Activated naive CD8-positive, alpha-beta T cell treated with anti-CD3 and anti-CD28 coated beads, Interleukin-2, amount 50 U/mL, for 24 hours (primary cell): Measurements from ENCODE around the gene CEP63.
A peak's percentile ranks its signal among the peaks of the same experiment; 100 is the strongest.

ENCODE experiments used
- ATAC-seq: fragments of 150-1000 bp; cut with Tn5 transposase; one replicate; pipeline ENCODE4 v1.10.0; 2021
- DNase-seq: peaks from one replicate; pipeline ENCODE4 v3.0.0; 2021
- H3K27ac Mint-ChIP-seq: one replicate; pipeline ENCODE4 v1.8.0; 2021; ENCODE audit warnings: mild to moderate bottlenecking, mixed read lengths
- H3K27me3 Mint-ChIP-seq: one replicate; pipeline ENCODE4 v1.8.0; 2021; ENCODE audit warnings: mixed read lengths
- H3K36me3 Mint-ChIP-seq: one replicate; pipeline ENCODE4 v1.8.0; 2021; ENCODE audit warnings: low read depth, mixed read lengths
- H3K4me1 Mint-ChIP-seq: one replicate; pipeline ENCODE4 v1.8.0; 2021; ENCODE audit warnings: mixed read lengths
- H3K4me3 Mint-ChIP-seq: one replicate; pipeline ENCODE4 v1.8.0; 2021; ENCODE audit warnings: mild to moderate bottlenecking, moderate library complexity, mixed read lengths
- H3K9me3 Mint-ChIP-seq: one replicate; pipeline ENCODE4 v1.8.0; 2021; ENCODE audit warnings: mixed read lengths

Gene CEP63

DNA sequence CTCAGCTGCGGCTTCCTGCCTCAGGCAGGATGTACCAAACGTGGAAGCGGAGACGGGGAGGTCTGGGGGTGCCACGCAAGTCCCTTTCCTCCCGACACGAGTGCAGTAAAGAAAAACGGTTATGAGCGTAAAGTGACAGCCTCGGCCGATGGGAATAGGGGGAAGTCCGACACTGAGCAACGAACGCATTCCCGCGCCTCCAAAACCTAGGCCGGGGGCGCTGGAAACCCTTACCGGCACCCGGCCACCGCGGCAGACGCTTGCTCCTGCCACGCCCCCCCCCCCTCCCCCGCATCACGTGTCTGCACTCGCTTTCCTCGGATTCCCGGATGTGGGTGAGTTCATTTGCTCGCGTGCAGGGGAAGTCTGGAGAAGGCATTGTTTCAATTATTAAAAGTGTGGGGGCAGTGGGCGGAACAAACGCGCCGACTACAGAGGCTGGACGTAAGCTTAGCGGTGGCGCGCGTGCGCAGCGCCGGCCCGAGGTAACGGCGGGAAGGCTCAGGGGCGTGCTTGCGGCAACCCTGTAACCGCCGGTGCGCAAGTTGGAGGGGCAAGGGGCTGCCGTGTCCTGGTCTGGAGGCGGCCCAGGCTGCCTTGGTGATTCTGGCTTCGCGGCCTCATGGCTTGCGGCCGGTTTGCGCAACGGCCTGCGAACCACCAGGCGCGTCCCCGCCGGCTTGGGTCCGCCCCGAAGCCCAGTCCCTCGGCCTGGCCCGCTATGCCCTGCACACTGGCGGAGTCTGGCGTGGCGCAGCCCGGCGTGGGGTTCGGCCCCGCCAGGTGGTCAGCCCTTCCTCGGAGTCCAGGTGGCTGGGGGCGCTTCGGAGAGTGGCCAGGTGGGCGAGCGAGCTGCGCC is at the start of gene CEP63, which contains the start of gene ANAPC13:
Gene CEP63 (plus strand): TSS at position 340 of the 859 bp plus-strand sequence. CDS start 9,264 bp downstream, outside the sequence.
Gene ANAPC13 (minus strand): TSS at position 268 of the 859 bp plus-strand sequence. CDS start 3,081 bp downstream, outside the sequence.
- DNase-seq (peak; percentile 89), ATAC-seq (peak; percentile 85)
- Mint-ChIP-seq H3K27ac (peak within 1 kb of the TSS; percentile 97), H3K36me3 (peaks cover 22% of the 10 kb centered on the region), H3K4me1 (peaks cover 48% of the 10 kb centered on the region), H3K4me3 (peak within 1 kb of the TSS; percentile 94), H3K27me3 (no peaks in the 10 kb centered on the region), H3K9me3 (no peaks in the 10 kb centered on the region)

DNA sequence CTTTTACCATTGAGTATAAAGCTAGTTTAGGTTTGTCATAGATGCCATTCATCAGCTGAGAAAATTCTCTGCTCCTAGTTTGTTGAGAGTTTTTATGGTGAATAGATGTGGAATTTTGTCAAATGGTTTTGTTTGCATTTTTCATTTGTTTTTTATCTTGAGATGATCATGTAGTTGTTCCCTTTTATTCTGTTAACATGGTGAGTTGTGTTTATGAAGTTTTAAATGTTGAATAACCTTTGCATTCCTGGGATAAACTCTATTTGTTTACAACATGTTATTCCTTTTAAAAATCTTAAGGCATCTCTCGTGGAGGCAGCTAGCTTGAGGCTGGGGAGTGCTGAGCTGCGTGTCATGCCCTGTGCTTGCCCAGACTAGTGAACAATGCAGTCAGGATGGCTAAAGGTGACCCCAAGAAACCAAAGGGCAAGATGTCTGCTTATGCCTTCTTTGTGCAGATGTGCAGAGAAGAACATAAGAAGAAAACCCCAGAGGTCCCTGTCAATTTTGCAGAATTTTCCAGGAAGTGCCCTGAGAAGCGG is 48.6 kb upstream of the CEP63 start:
- no peak overlapping the region for H3K27ac Mint-ChIP-seq

DNA sequence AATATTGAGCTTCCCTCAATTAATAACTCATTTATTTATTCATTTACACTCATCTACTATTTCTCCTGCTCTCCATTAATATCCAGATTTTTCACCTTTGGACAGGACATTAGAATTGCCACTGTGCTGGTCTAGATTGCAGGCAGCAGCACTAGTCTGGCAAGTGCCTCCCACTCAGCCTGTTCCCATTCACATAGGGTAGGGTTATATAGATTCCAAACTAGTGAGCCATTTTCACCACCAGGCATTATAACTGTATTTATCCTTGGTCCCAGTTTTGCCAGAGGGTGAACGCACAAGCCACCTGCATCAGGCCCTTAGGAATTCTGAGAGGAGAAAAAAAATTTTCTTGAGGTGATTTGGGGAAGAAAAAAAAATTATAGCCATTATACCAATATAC is 44.5 kb upstream of the CEP63 start:
- ATAC-seq (no peak), DNase-seq (no peak)
- H3K27ac Mint-ChIP-seq = no peak overlapping the region
- H3K4me1 Mint-ChIP-seq = no peaks in the 10 kb centered on the region
- no peak overlapping the region for H3K4me3 Mint-ChIP-seq
- H3K27me3 Mint-ChIP-seq = peaks cover 18% of the 10 kb centered on the region
- no peaks in the 10 kb centered on the region for H3K36me3 Mint-ChIP-seq
- H3K9me3 Mint-ChIP-seq = peaks cover 8% of the 10 kb centered on the region

More for the DNA sequence above, 48.6 kb upstream of the CEP63 start:
- DNase-seq (no peak), ATAC-seq (no peak)
- no peaks in the 10 kb centered on the region for H3K9me3 Mint-ChIP-seq
- no peaks in the 10 kb centered on the region for H3K36me3 Mint-ChIP-seq
- no peak overlapping the region for H3K4me3 Mint-ChIP-seq
- peaks cover 13% of the 10 kb centered on the region for H3K27me3 Mint-ChIP-seq
- no peaks in the 10 kb centered on the region for H3K4me1 Mint-ChIP-seq

DNA sequence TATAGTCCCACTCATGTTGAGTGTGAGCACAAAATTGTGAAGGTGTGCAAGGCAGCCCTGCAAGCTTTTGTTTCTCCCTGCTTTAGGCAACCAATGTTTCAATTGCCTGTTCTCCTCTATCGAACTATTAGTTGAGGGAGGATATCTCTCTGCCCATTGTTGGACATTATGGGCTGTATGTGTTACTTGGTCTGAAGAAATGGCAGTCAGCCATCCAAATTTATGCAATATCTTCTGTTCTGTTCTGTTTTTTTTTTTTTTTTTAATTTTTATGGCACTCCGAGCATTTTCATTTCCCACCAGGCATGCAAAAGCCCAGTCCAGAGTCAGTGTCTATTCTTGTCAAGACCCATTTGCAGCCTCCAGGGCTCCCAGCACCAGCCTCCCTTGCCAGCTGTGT is 44.0 kb upstream of the CEP63 start:
- Mint-ChIP-seq H3K36me3 (no peaks in the 10 kb centered on the region), H3K27me3 (peaks cover 21% of the 10 kb centered on the region), H3K4me1 (no peaks in the 10 kb centered on the region), H3K4me3 (no peak overlapping the region), H3K27ac (no peak overlapping the region), H3K9me3 (peaks cover 8% of the 10 kb centered on the region)
- DNase-seq (no peak), ATAC-seq (no peak)

DNA sequence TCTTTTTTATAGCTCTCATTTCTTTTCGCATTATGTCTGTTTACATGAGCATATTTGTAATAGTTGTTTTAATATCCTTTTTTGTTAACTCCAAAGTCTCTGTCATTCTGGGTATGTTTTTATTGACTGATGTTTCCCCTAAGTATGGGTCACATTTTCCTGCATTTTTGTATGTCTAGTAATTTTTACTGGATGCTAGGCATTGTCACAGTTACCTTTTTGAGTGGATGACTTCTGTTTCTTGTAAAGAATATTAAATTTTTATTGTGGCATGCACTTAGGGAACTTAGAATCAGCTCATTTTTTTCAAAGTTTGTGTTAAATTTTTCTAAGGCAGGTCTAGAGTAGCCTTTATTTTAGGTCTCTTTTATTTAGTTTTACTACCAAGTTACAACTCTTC is 40.8 kb upstream of the CEP63 start:
- ATAC-seq (no peak), DNase-seq (no peak)
- peaks cover 21% of the 10 kb centered on the region for H3K27me3 Mint-ChIP-seq
- no peaks in the 10 kb centered on the region for H3K4me1 Mint-ChIP-seq
- H3K9me3 Mint-ChIP-seq = peaks cover 8% of the 10 kb centered on the region
- H3K27ac Mint-ChIP-seq = no peak overlapping the region
- H3K4me3 Mint-ChIP-seq = no peak overlapping the region
- no peaks in the 10 kb centered on the region for H3K36me3 Mint-ChIP-seq

DNA sequence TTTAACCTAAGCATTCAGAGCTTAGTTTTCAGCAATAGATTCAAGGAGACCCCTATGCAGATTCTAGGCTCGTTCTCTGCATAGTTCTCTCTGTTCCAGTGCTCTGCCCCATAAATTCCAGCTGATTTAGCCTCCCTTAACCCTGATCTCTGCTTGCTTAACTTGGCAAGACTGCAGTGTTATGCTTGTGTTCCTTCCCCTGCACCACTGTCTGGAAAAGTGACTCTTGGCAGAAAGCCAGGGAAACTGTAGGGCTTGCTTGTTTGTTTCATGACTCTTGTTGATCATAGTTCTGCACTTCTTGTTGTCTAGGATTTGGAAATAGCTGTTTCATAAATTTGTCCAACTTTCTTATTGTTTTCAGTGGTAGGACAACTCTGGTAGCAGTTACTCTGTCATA is 40.2 kb upstream of the CEP63 start:
- Mint-ChIP-seq H3K27me3 (peaks cover 20% of the 10 kb centered on the region), H3K4me1 (no peaks in the 10 kb centered on the region)
- DNase-seq = no peak

DNA sequence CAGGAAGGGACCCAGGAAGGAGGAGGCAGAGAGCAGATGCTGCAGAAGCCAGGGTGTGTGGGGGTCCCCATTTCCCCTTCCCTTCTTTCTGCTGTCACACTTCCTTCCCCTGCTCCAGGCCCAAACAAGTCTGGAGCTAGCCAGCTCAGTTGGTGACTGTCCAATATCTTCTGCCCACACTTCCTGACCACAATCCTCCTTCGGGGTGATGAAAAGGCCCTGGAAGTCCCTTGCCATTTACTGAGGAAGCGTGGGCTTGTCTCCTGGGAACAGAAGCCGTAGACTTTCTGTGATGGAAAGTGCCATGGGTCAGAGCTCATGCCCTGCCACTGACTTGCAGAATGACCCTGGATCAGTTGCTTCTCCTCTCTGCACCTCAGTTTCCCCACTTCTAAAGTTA is 39.1 kb upstream of the CEP63 start:
- no peak for DNase-seq
- Mint-ChIP-seq H3K27ac (no peak overlapping the region), H3K27me3 (peaks cover 18% of the 10 kb centered on the region), H3K36me3 (no peaks in the 10 kb centered on the region), H3K4me3 (no peak overlapping the region), H3K4me1 (no peaks in the 10 kb centered on the region), H3K9me3 (peaks cover 8% of the 10 kb centered on the region)
- ATAC-seq = no peak

More for the DNA sequence above, 40.2 kb upstream of the CEP63 start:
- Mint-ChIP-seq H3K9me3 (peaks cover 8% of the 10 kb centered on the region), H3K36me3 (no peaks in the 10 kb centered on the region), H3K27ac (no peak overlapping the region), H3K4me3 (no peak overlapping the region)
- ATAC-seq = no peak

DNA sequence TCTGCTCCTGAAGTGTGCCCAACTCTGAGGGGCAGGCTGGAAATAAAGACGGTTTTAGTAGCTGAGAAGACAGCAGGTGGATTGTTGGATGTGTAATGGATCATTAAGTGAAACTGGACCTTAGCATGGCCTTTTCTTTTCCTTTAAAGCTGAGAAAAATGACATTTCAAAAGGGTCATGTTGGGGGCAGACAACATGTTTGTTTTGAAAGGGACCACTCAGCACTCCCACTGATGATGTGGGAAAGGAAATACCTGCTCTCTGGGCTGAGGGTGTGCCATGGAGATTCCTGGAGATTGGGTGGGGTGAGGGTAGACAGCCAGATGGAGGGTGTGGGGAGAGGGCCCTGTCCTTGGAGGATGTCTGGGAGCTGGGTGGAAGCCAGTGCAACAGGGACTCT is 38.5 kb upstream of the CEP63 start:
- H3K36me3 Mint-ChIP-seq = no peaks in the 10 kb centered on the region
- peaks cover 8% of the 10 kb centered on the region for H3K9me3 Mint-ChIP-seq
- H3K27ac Mint-ChIP-seq = no peak overlapping the region
- H3K4me1 Mint-ChIP-seq = no peaks in the 10 kb centered on the region
- DNase-seq (no peak), ATAC-seq (no peak)
- H3K27me3 Mint-ChIP-seq = peaks cover 18% of the 10 kb centered on the region
- H3K4me3 Mint-ChIP-seq = no peak overlapping the region

DNA sequence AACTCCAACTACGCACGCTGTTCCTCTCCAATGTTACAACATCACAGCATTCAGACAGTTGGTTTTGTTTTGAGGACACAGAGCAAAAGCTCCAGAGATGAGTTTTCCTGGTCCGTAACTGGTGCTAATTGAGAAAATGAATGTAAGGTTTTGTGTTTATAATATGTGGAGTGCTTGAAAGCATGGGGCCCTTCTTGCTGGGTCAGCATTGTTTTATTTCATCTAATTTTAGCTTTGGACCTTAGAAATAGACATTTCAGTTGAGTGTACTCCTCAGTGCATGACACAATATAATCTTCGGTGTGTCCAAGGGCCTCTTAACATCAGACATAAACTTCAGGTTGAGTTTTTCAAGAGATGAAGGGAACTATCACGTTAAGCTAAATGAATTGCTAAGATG is 37.2 kb upstream of the CEP63 start:
- H3K4me3 Mint-ChIP-seq = no peak overlapping the region
- H3K27ac Mint-ChIP-seq = no peak overlapping the region
- peaks cover 21% of the 10 kb centered on the region for H3K27me3 Mint-ChIP-seq
- H3K4me1 Mint-ChIP-seq = no peaks in the 10 kb centered on the region
- no peak for ATAC-seq
- DNase-seq = no peak
- H3K36me3 Mint-ChIP-seq = no peaks in the 10 kb centered on the region
- peaks cover 8% of the 10 kb centered on the region for H3K9me3 Mint-ChIP-seq

DNA sequence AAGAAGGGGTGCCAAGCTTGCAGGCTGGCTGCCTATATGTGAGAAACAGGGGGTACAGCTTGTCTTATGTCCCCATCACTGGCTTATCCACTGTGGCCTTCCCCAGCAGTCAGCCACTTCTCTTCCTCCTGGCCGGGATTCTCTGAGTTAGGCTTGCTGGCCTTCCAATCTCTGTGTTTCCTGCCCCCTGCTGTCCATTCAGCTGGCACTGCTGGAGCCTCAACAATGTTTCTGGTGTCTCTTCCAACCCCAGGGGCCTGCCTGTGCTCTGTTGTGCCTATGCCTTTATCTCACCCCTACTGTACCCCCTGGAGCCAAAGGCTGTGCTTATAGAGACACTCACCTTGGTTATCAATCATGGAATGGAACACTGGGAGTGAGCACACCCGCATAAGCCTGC is 36.6 kb upstream of the CEP63 start:
- DNase-seq (no peak), ATAC-seq (no peak)
- Mint-ChIP-seq H3K4me3 (no peak overlapping the region), H3K27me3 (peaks cover 22% of the 10 kb centered on the region), H3K27ac (no peak overlapping the region), H3K36me3 (no peaks in the 10 kb centered on the region), H3K4me1 (no peaks in the 10 kb centered on the region), H3K9me3 (peaks cover 8% of the 10 kb centered on the region)

DNA sequence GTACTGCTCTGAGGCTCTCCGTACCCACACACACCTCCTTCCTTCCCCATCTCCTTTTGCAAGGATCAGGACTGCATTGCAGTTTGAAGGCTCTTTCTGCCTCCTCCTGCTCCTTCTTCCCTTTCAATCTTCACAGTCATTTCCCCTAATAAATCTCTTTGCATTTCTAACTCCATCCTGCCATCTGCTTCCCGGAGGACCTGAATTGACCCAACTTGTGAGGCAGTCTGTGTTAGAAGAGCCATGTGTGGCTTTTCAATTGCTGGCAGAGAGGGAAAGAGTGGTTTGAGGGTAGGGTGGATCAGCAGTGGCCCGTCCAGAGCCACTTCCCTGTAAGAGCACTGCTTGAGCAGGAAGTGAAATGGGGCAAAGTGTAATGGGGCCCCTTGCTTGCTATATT is 35.9 kb upstream of the CEP63 start:
- Mint-ChIP-seq H3K36me3 (no peaks in the 10 kb centered on the region), H3K9me3 (peaks cover 8% of the 10 kb centered on the region), H3K27me3 (peaks cover 20% of the 10 kb centered on the region), H3K4me3 (no peak overlapping the region), H3K4me1 (no peaks in the 10 kb centered on the region), H3K27ac (no peak overlapping the region)
- ATAC-seq (no peak), DNase-seq (no peak)

DNA sequence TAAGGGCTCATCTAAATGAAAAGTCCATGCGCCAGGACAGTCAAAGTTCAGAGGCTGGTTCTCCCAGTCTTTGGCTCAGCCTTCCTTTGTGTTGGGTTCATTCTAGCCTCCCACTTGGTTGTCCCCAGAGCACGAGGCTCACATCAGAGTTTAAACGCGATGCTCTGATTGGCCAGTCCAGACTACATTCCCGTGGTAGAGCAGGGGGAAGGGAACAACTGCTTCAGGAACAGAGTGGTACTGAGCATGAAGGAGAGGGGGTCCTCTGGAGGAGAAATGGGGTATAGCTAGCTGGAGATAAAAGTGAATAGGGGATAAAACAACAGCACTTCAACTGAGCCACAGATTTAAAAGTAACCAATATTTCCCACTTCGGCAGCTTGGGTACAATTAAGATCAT is 32.2 kb upstream of the CEP63 start:
- peaks cover 19% of the 10 kb centered on the region for H3K27me3 Mint-ChIP-seq
- no peak overlapping the region for H3K4me3 Mint-ChIP-seq
- H3K4me1 Mint-ChIP-seq = no peaks in the 10 kb centered on the region
- H3K36me3 Mint-ChIP-seq = no peaks in the 10 kb centered on the region
- no peaks in the 10 kb centered on the region for H3K9me3 Mint-ChIP-seq
- DNase-seq (no peak), ATAC-seq (no peak)
- no peak overlapping the region for H3K27ac Mint-ChIP-seq

DNA sequence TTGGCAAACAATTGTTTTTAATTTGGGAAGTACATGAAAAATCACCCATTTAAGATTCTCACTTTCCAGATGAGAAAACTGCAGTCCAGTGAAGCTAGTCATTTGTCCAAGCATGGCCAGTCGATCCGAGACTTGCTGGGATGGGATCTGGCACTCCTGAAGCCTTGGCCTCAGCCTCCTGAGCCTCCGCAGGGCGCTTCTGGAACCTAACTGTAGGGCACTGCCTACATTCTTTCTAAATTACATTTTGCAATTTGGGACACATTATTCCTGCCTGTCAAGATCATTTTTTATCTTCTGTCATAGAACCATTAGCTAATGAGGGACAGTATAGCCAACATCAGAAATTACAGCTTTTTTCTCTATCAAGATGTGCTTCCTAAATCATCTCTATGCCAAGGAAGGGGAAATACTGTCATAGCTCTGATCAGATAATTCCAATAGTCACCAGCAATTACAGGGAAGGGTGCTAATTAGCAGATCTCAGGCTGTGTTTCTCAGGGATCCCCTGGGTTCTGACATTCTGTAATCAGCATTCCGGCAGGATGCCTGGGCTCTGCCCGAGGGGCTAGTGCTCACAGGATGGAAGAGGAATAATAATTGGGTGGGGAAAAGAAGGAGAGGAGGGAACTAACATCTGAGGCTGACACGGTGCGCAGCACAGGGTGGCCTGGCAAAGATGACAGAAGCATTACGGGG is 28.3 kb upstream of the CEP63 start:
- peaks cover 34% of the 10 kb centered on the region for H3K27me3 Mint-ChIP-seq
- no peaks in the 10 kb centered on the region for H3K36me3 Mint-ChIP-seq
- no peak overlapping the region for H3K27ac Mint-ChIP-seq
- DNase-seq = no peak
- H3K4me3 Mint-ChIP-seq = no peak overlapping the region
- ATAC-seq = no peak
- H3K9me3 Mint-ChIP-seq = no peaks in the 10 kb centered on the region
- H3K4me1 Mint-ChIP-seq = no peaks in the 10 kb centered on the region

DNA sequence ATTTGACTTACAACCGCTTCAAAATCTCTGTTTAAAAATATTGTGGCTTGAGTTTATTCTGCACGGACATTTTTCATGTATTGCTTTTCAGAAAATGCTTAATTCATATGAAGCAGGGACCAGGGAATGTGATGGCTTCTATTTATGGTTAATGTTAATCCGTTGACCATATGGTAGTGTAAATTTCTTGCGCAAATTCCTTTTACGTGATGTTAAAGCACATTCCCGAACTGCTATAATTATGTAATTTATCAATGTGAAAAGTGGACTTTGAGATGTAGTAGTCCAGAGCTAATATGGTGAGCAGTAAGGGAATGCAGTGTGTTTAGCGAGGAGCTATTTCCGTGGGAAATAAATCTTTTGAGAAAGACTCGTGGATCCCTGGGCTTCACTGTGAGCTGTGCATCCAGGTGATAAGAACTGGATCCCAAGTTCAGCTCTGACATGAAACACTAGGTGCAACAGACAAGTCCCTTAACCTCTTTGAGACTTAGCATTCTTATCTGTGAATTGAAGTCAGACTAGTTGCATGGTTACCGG is 27.4 kb upstream of the CEP63 start:
- Mint-ChIP-seq H3K4me3 (no peak overlapping the region), H3K9me3 (no peaks in the 10 kb centered on the region), H3K36me3 (no peaks in the 10 kb centered on the region), H3K27me3 (peaks cover 32% of the 10 kb centered on the region), H3K27ac (no peak overlapping the region), H3K4me1 (no peaks in the 10 kb centered on the region)
- ATAC-seq = no peak
- DNase-seq = no peak

DNA sequence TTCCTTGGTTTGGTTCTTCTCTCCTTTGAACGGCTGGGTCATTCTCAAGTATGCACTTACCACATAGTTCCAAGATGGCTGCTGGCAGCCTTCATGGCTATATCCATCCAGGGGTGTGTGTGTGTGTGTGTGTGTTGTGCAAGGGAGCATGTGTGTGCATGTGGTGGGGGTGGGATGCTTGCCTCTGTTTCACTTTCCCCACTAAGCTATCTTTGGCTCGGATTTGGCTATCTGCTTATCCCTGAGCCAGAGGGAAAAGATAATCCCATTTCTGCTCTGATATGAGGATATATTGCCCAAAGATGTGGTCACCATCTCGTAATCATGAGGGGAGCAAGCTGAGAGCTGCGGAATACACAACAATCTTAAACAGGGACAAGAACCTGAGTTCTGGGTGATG is 26.3 kb upstream of the CEP63 start:
- Mint-ChIP-seq H3K36me3 (no peaks in the 10 kb centered on the region), H3K9me3 (no peaks in the 10 kb centered on the region), H3K4me1 (no peaks in the 10 kb centered on the region), H3K27me3 (peaks cover 29% of the 10 kb centered on the region), H3K4me3 (no peak overlapping the region), H3K27ac (no peak overlapping the region)
- DNase-seq = no peak
- ATAC-seq = no peak
